Astrocyte of the spinal cord (primary cell): ENCODE data around the gene EPHA3.

Experiments used
- DNase-seq: peaks from one replicate; pipeline ENCODE4 v3.0.0; 2011; ENCODE audit warnings: low read depth, low spot score
- H3K4me3 ChIP-seq: 2 replicates; pipeline ENCODE4 v1.5.1; 2011; ENCODE audit warnings: low read depth, mild to moderate bottlenecking, low read length, moderate library complexity
- CTCF ChIP-seq: IDR thresholded peaks from 2 replicates; pipeline ENCODE4 v1.5.1; 2012; ENCODE audit warnings: low read depth, mild to moderate bottlenecking, low read length, inconsistent platforms
- in situ Hi-C: cut with HindIII; loops from 2 replicates; pipeline ENCODE4 v1.10.0; 2017; ENCODE audit warnings: low sequenced_read_pairs

EPHA3 gene

DNA sequence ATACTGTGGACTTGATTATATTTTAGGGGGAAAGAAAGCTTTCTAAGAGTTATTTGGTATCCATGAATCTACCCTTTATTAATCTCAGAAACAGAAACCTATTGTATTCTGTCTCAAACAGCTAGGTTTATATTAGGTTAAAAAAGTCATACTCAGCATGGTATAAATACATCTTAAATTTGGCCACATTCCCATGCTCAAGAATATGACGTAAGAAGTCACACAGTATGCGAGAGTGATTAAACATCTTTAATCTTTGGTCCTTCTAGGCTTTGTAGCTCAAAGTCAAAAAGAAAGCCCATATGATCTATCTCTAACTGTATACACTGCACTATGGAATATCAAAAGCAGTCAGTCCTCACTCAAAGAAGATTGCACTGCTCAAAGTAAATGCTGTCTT, 131.4 kb downstream of the EPHA3 start:
- H3K4me3 ChIP-seq, result no peak overlapping the region
- in situ Hi-C loops, result no loop called here
- no peak for DNase-seq
- TF ChIP-seq CTCF, result no peak

DNA sequence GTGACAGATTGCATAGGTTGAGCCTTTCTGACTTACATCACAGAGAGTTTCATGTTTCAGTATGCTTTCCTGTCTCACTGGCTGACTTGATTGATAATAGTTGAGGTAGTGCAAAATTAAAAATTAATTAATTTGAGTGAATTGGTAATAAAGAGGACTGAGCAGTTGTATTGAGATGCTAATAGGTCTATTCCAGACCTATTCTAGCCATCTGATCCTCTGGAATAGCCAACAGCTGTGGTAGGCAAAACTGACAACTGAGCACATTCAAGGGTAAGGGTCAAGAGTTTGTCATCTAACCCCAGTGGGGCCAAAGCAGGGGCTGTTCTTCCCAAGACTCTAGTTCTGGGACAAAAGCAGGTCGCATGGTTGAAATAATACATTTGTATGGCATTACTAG, 132.4 kb downstream of the EPHA3 start:
- DNase-seq, result no peak
- no peak overlapping the region for H3K4me3 ChIP-seq
- TF ChIP-seq CTCF, result no peak
- in situ Hi-C loops, result no loop called here

DNA sequence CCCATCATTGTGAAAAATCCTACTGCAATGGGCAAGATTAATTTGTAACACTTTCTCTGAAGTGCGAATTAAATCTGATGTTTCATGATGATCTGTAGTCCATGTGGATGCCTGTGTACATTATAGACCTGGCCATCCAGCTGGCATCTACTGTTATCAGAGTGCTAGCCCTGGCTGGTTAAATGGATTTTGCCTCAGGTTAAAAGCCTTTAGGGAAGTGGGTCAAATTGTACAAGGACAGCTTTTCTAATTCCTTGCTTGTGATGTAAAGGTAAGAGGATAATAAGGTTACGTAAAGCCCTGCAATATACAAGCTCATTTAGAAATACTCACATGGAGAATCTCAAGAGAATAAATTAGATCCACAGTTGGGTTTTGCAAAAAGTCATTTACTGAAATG, 138.2 kb downstream of the EPHA3 start:
- in situ Hi-C loops, result no loop called here
- no peak for TF ChIP-seq CTCF
- no peak overlapping the region for H3K4me3 ChIP-seq
- no peak for DNase-seq

GRCh38 chr3:89246326-89246725, 138.9 kb downstream of the EPHA3 start:
- in situ Hi-C loops, result no loop called here
- DNase-seq, result no peak
- no peak for TF ChIP-seq CTCF
- no peak overlapping the region for H3K4me3 ChIP-seq

- in situ Hi-C loops, result no loop called here
- no peak for DNase-seq
- H3K4me3 ChIP-seq, result no peak overlapping the region
- no peak for TF ChIP-seq CTCF
Measured at GRCh38 chr3:89250742-89251141, 143.3 kb downstream of the EPHA3 start.

GRCh38 chr3:89252016-89252415, 144.6 kb downstream of the EPHA3 start:
- in situ Hi-C loops, result no loop called here
- no peak overlapping the region for H3K4me3 ChIP-seq
- no peak for TF ChIP-seq CTCF
- no peak for DNase-seq

GRCh38 chr3:89252860-89253259, 145.4 kb downstream of the EPHA3 start:
- DNase-seq, result no peak
- no peak for TF ChIP-seq CTCF

More at GRCh38 chr3:89252860-89253259, 145.4 kb downstream of the EPHA3 start:
- in situ Hi-C loops, result no loop called here
- H3K4me3 ChIP-seq, result no peak overlapping the region
